Fibroblast of pulmonary artery (primary cell): ENCODE measurements around the gene MOB1B.
A peak's percentile ranks its signal among the peaks of the same experiment; 100 is the strongest.

Experiments used
- DNase-seq: peaks from one replicate; pipeline ENCODE4 v3.0.0-alpha.2; 2010; ENCODE audit warnings: low read depth
- H3K4me3 ChIP-seq: replicated peaks from 2 replicates; pipeline ENCODE4 v1.5.1; 2011; ENCODE audit warnings: low read depth, mild to moderate bottlenecking, control low read depth, low read length, moderate library complexity
- CTCF ChIP-seq: IDR thresholded peaks from 2 replicates; pipeline ENCODE4 v1.5.1; 2011; ENCODE audit warnings: mild to moderate bottlenecking, control low read depth, low read length, inconsistent platforms; ENCODE audit errors: missing control alignments

Gene MOB1B

GRCh38 chr4:70908993-70909556, 6.9 kb downstream of the MOB1B start:
- no peak for TF ChIP-seq CTCF
- DNase-seq, result no peak
- H3K4me3 ChIP-seq, result no peak overlapping the region

- no peak overlapping the region for H3K4me3 ChIP-seq
- peak; percentile 3 for DNase-seq
- no peak for TF ChIP-seq CTCF
Observed at GRCh38 chr4:70914000-70914399, 11.8 kb downstream of the MOB1B start.

- H3K4me3 ChIP-seq, result peak overlapping the region; percentile 9
- no peak for TF ChIP-seq CTCF
- DNase-seq, result no peak
Observed at GRCh38 chr4:70914631-70915030, 12.5 kb downstream of the MOB1B start.

GRCh38 chr4:70915036-70915815, 13.1 kb downstream of the MOB1B start:
- no peak for TF ChIP-seq CTCF
- DNase-seq, result peak; percentile 23
- H3K4me3 ChIP-seq, result peak overlapping the region; percentile 9

- DNase-seq, result no peak
- TF ChIP-seq CTCF, result no peak
- no peak overlapping the region for H3K4me3 ChIP-seq
Observed at GRCh38 chr4:70915874-70916559, 13.8 kb downstream of the MOB1B start.

GRCh38 chr4:70920592-70920991, 18.4 kb downstream of the MOB1B start:
- no peak for TF ChIP-seq CTCF
- no peak overlapping the region for H3K4me3 ChIP-seq
- DNase-seq, result no peak

GRCh38 chr4:70925418-70925817, 23.2 kb downstream of the MOB1B start:
- no peak for TF ChIP-seq CTCF
- DNase-seq, result no peak
- no peak overlapping the region for H3K4me3 ChIP-seq
